WI38 (cell line): ENCODE measurements around the gene ERGIC3.

Experiments
- H3K4me3 ChIP-seq: 2 replicates; pipeline ENCODE4 v1.5.1; 2011; ENCODE audit warnings: low read depth, mild to moderate bottlenecking, control low read depth, low read length
- TF ChIP-seq, protein P1 (sequence below): IDR thresholded peaks from 2 replicates; pipeline ENCODE4 v1.5.1; 2012; ENCODE audit warnings: low read depth, mild to moderate bottlenecking, control low read depth, low read length

Gene ERGIC3

DNA sequence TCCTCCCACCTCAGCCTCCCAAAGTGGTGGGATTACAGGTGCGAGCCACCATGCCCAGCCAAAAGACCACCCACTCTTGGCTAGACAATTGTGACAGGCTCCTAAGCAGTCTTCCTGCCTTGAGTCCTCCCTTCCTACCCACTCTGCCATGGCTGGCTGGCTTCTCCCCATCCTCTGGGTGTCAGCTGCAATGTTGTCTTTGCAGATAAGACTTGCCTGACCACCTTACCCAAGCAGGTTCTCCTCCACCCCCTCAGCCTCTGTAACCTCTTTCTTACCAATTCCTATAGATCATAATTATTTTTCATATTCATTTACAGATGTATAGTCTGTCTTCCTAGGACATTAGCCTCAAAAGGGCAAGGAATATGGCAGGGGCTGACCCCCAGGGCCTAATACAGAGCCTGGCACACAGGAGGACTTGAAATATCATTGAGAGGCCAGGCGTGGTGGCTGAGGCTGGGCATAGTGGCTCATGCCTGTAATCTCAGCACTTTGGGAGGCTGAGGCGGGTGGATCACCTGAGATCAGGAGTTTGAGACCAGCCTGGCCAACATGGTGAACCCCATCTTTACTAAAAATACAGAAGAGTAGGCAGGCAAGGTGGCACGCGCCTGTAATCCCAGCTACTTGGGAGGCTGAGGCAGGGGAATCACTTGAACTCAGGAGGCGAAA lies 45.0 kb downstream of the ERGIC3 start:
- H3K4me3 ChIP-seq = no peak overlapping the region
- TF ChIP-seq, protein P1, sequence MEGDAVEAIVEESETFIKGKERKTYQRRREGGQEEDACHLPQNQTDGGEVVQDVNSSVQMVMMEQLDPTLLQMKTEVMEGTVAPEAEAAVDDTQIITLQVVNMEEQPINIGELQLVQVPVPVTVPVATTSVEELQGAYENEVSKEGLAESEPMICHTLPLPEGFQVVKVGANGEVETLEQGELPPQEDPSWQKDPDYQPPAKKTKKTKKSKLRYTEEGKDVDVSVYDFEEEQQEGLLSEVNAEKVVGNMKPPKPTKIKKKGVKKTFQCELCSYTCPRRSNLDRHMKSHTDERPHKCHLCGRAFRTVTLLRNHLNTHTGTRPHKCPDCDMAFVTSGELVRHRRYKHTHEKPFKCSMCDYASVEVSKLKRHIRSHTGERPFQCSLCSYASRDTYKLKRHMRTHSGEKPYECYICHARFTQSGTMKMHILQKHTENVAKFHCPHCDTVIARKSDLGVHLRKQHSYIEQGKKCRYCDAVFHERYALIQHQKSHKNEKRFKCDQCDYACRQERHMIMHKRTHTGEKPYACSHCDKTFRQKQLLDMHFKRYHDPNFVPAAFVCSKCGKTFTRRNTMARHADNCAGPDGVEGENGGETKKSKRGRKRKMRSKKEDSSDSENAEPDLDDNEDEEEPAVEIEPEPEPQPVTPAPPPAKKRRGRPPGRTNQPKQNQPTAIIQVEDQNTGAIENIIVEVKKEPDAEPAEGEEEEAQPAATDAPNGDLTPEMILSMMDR = no peak

- TF ChIP-seq, protein P1 = no peak
- no peak overlapping the region for H3K4me3 ChIP-seq
Observed at GRCh38 chr20:35587436-35587835, 45.6 kb downstream of the ERGIC3 start.

DNA sequence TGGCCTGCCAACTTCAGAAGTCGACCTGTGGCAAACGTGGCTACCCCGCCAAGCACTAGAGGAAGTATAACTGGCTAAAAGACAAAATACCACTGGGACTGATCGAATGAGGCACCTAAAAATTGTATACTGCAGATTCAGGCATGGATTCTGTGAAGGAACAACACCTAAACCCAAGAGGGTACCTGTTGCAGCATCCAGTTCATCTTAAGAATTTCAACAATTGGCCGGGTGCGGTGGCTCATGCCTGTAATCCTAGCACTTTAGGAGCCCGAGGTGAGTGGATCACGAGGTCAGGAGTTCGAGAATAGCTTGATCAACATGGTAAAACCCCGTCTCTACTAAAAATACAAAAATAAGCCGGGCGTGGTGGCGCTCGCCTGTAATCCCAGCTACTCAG lies 46.5 kb downstream of the ERGIC3 start:
- TF ChIP-seq, protein P1 = no peak
- no peak overlapping the region for H3K4me3 ChIP-seq

- TF ChIP-seq, protein P1 = no peak
- H3K4me3 ChIP-seq = no peak overlapping the region
Observed at GRCh38 chr20:35592339-35592974, 50.6 kb downstream of the ERGIC3 start.

DNA sequence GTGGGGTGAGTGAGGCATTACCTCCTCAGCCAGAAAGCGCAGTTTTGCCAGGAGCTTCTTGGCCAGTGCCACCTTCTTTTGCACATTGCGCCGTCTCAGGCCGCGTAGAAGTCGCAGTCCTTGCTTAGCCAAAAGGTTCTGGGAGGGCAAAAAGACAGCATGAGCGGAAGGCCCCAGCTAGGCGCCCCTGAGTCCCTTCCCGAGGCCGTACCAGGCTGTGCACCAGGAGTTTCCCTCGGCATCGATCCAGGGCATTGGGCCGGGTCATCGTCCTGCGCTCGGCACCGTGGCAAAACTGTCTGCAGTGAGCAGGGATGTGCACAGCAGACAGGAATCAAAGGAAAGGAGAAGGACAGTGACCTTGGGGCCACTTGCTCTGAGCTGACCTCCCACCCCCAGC lies 53.6 kb downstream of the ERGIC3 start:
- H3K4me3 ChIP-seq = no peak overlapping the region
- TF ChIP-seq, protein P1 = no peak

- TF ChIP-seq, protein P1 = no peak
- no peak overlapping the region for H3K4me3 ChIP-seq
Observed at GRCh38 chr20:35595901-35596300, 54.0 kb downstream of the ERGIC3 start.

- no peak overlapping the region for H3K4me3 ChIP-seq
- TF ChIP-seq, protein P1 = no peak
Observed at GRCh38 chr20:35597186-35597585, 55.3 kb downstream of the ERGIC3 start.
